ENCODE measurements around the gene CCN2. TPM values are rescaled to one million over a fixed set of nuclear protein-coding genes. Genes with fewer than 3 reads are reported as not detected.
"Not testable (repeated sequence)": the region's sequence is repeated elsewhere in the genome, so short reads cannot be mapped to it uniquely, and the experiment has no call there.

CCN2 gene
- total and polyA plus RNA-seq, 2 donors (not counting 1 experiment from before 2014, with no cell fraction given) = 22.8 to 216 TPM

- H3K9me3 ChIP-seq (ENCODE audit: control insufficient read depth, insufficient read depth, low read depth, low read length) = not testable (repeated sequence)
These were observed 49.8 kb downstream of the CCN2 start for GRCh38 chr6:131901326-131901873.

GRCh38 chr6:131900231-131900630 is 50.9 kb downstream of the CCN2 start:
- Histone ChIP-seq H3K79me2 (ENCODE audit: control insufficient read depth, insufficient read depth, low read length) (no peaks in the 10 kb centered on the region), H3K9ac (ENCODE audit: insufficient read depth, low read length) (no peak overlapping the region), H4K20me1 (ENCODE audit: control insufficient read depth, extremely low read depth, insufficient read depth, low read length) (no peaks in the 10 kb centered on the region), H3K9me3 (ENCODE audit: control insufficient read depth, insufficient read depth, low read depth, low read length) (no peaks in the 10 kb centered on the region), H2AFZ (ENCODE audit: low read length) (no peak overlapping the region), H3K4me2 (ENCODE audit: extremely low read depth, insufficient read depth, low read length) (no peak overlapping the region), H3K4me1 (ENCODE audit: control insufficient read depth, extremely low read depth, insufficient read depth, low read length) (no peaks in the 10 kb centered on the region), H3K27me3 (ENCODE audit: control insufficient read depth, insufficient read depth, low read length) (no peaks in the 10 kb centered on the region), H3K4me3 (replicated peaks in 1 of 4; ENCODE audit: control extremely low read depth in 1 of 4, insufficient read depth in 1 of 4, low read depth in 3 of 4, low read length in 4 of 4) (no peak overlapping the region), H3K27ac (ENCODE audit: insufficient read depth, low read length) (no peak overlapping the region), H3K36me3 (ENCODE audit: control insufficient read depth, insufficient read depth, low read length) (no peaks in the 10 kb centered on the region)
- TF ChIP-seq CTCF (conservative IDR thresholded peaks at IDR 0.05 in 1 of 2, IDR thresholded peaks at IDR 0.05 in 1 of 2; ENCODE audit: low read depth in 1 of 2, low read length in 2 of 2) (no peak), EZH2 (IDR thresholded peaks at IDR 0.05; ENCODE audit: low read length, missing control alignments) (no peak)
- no peak for DNase-seq (ENCODE audit: low read depth in 2 of 2)

More at GRCh38 chr6:131901326-131901873, 49.8 kb downstream of the CCN2 start:
- not testable (repeated sequence) for H3K27ac ChIP-seq (ENCODE audit: insufficient read depth, low read length); H3K9ac ChIP-seq (ENCODE audit: insufficient read depth, low read length); DNase-seq (ENCODE audit: low read depth in 2 of 2); H4K20me1 ChIP-seq (ENCODE audit: control insufficient read depth, extremely low read depth, insufficient read depth, low read length); H3K79me2 ChIP-seq (ENCODE audit: control insufficient read depth, insufficient read depth, low read length); H3K4me3 ChIP-seq (replicated peaks in 1 of 4; ENCODE audit: control extremely low read depth in 1 of 4, insufficient read depth in 1 of 4, low read depth in 3 of 4, low read length in 4 of 4); H3K27me3 ChIP-seq (ENCODE audit: control insufficient read depth, insufficient read depth, low read length); H3K36me3 ChIP-seq (ENCODE audit: control insufficient read depth, insufficient read depth, low read length); H3K4me1 ChIP-seq (ENCODE audit: control insufficient read depth, extremely low read depth, insufficient read depth, low read length); H3K4me2 ChIP-seq (ENCODE audit: extremely low read depth, insufficient read depth, low read length); H2AFZ ChIP-seq (ENCODE audit: low read length)

- Histone ChIP-seq H3K9me3 (ENCODE audit: control insufficient read depth, insufficient read depth, low read depth, low read length) (no peaks in the 10 kb centered on the region), H3K4me3 (replicated peaks in 1 of 4; ENCODE audit: control extremely low read depth in 1 of 4, insufficient read depth in 1 of 4, low read depth in 3 of 4, low read length in 4 of 4) (no peak overlapping the region), H2AFZ (ENCODE audit: low read length) (no peak overlapping the region), H3K27me3 (ENCODE audit: control insufficient read depth, insufficient read depth, low read length) (no peaks in the 10 kb centered on the region), H4K20me1 (ENCODE audit: control insufficient read depth, extremely low read depth, insufficient read depth, low read length) (no peaks in the 10 kb centered on the region), H3K4me1 (ENCODE audit: control insufficient read depth, extremely low read depth, insufficient read depth, low read length) (no peaks in the 10 kb centered on the region), H3K4me2 (ENCODE audit: extremely low read depth, insufficient read depth, low read length) (no peak overlapping the region), H3K79me2 (ENCODE audit: control insufficient read depth, insufficient read depth, low read length) (no peaks in the 10 kb centered on the region), H3K36me3 (ENCODE audit: control insufficient read depth, insufficient read depth, low read length) (no peaks in the 10 kb centered on the region), H3K27ac (ENCODE audit: insufficient read depth, low read length) (no peak overlapping the region), H3K9ac (ENCODE audit: insufficient read depth, low read length) (no peak overlapping the region)
- TF ChIP-seq EZH2 (IDR thresholded peaks at IDR 0.05; ENCODE audit: low read length, missing control alignments) (no peak), CTCF (conservative IDR thresholded peaks at IDR 0.05 in 1 of 2, IDR thresholded peaks at IDR 0.05 in 1 of 2; ENCODE audit: low read depth in 1 of 2, low read length in 2 of 2) (no peak)
- DNase-seq (ENCODE audit: low read depth in 2 of 2) = no peak
These were observed 52.5 kb downstream of the CCN2 start for GRCh38 chr6:131898718-131899117.

Other genes starting within 250 kb of the CCN2 start
- gene OR2A4, start 250.0 kb downstream of the CCN2 start, total RNA-seq = not detected in 2 replicates
- gene OR2A4, start 250.0 kb downstream of the CCN2 start, polyA plus RNA-seq = 0.08 TPM in 1 of 2 replicates, not detected in the other
- not detected in 2 replicates for gene CTAGE9, start 240.4 kb downstream of the CCN2 start, total RNA-seq
- gene CTAGE9, start 240.4 kb downstream of the CCN2 start, polyA plus RNA-seq = not detected in 2 replicates
- gene ENPP1, start 143.4 kb downstream of the CCN2 start, total RNA-seq = 13.1 and 85.4 TPM in 2 replicates
- 48.6 and 51.7 TPM in 2 replicates for gene ENPP1, start 143.4 kb downstream of the CCN2 start, polyA plus RNA-seq

All from fibroblast of lung (primary cell).